Measurements from ENCODE around the gene SORCS2.

SORCS2 gene

GRCh38 chr4:7224001-7224400 lies 31.7 kb downstream of the SORCS2 start:
- DNase-seq (ENCODE audit: low read depth): no peak

- DNase-seq (ENCODE audit: low read depth): no peak
These were observed 32.7 kb downstream of the SORCS2 start for GRCh38 chr4:7224878-7225533.

GRCh38 chr4:7226439-7226838 lies 34.1 kb downstream of the SORCS2 start:
- DNase-seq (ENCODE audit: low read depth): no peak

- DNase-seq (ENCODE audit: low read depth): no peak
These were observed 34.7 kb downstream of the SORCS2 start for GRCh38 chr4:7227008-7227407.

- no peak for DNase-seq (ENCODE audit: low read depth)
These were observed 36.4 kb downstream of the SORCS2 start for GRCh38 chr4:7228734-7229133.

GRCh38 chr4:7232061-7232650 lies 39.8 kb downstream of the SORCS2 start:
- DNase-seq (ENCODE audit: low read depth): no peak

- no peak for DNase-seq (ENCODE audit: low read depth)
These were observed 40.8 kb downstream of the SORCS2 start for GRCh38 chr4:7233006-7233580.

- no peak for DNase-seq (ENCODE audit: low read depth)
These were observed 41.3 kb downstream of the SORCS2 start for GRCh38 chr4:7233601-7234000.

GRCh38 chr4:7234355-7235029 lies 42.2 kb downstream of the SORCS2 start:
- DNase-seq (ENCODE audit: low read depth): no peak

- no peak for DNase-seq (ENCODE audit: low read depth)
These were observed 42.7 kb downstream of the SORCS2 start for GRCh38 chr4:7235030-7235380.

- DNase-seq (ENCODE audit: low read depth): no peak
These were observed 44.5 kb downstream of the SORCS2 start for GRCh38 chr4:7236847-7237246.

- DNase-seq (ENCODE audit: low read depth): no peak
These were observed 45.5 kb downstream of the SORCS2 start for GRCh38 chr4:7237873-7238272.

GRCh38 chr4:7238300-7238960 lies 46.1 kb downstream of the SORCS2 start:
- DNase-seq (ENCODE audit: low read depth): no peak

- no peak for DNase-seq (ENCODE audit: low read depth)
These were observed 46.9 kb downstream of the SORCS2 start for GRCh38 chr4:7239101-7239820.

GRCh38 chr4:7239844-7240243 lies 47.5 kb downstream of the SORCS2 start:
- no peak for DNase-seq (ENCODE audit: low read depth)

GRCh38 chr4:7240306-7240705 lies 48.0 kb downstream of the SORCS2 start:
- no peak for DNase-seq (ENCODE audit: low read depth)

GRCh38 chr4:7241597-7242125 lies 49.3 kb downstream of the SORCS2 start:
- DNase-seq (ENCODE audit: low read depth): no peak

- DNase-seq (ENCODE audit: low read depth): no peak
These were observed 50.4 kb downstream of the SORCS2 start for GRCh38 chr4:7242766-7243165.

GRCh38 chr4:7243609-7244330 lies 51.4 kb downstream of the SORCS2 start:
- no peak for DNase-seq (ENCODE audit: low read depth)

GRCh38 chr4:7244331-7244665 lies 52.0 kb downstream of the SORCS2 start:
- DNase-seq (ENCODE audit: low read depth): no peak

- no peak for DNase-seq (ENCODE audit: low read depth)
These were observed 52.5 kb downstream of the SORCS2 start for GRCh38 chr4:7244751-7245320.

Data from GM04504 (cell line).